CD4-positive, alpha-beta T cell treated with Interleukin-21 for 1 hour (primary cell): ENCODE data around the gene TSC22D1.
"Not testable (repeated sequence)": the region's sequence is repeated elsewhere in the genome, so short reads cannot be mapped to it uniquely, and the experiment has no call there.

Experiments
- DNase-seq: peaks from one replicate; pipeline ENCODE4 v3.0.0-alpha.2; 2020

Gene TSC22D1

GRCh38 chr13:44498969-44499368 is 77.2 kb downstream of the TSC22D1 start:
- no peak for DNase-seq

- DNase-seq, result no peak
Observed at GRCh38 chr13:44498502-44498901, 77.6 kb downstream of the TSC22D1 start.

- no peak for DNase-seq
Observed at GRCh38 chr13:44497801-44498200, 78.3 kb downstream of the TSC22D1 start.

- DNase-seq, result no peak
Observed at GRCh38 chr13:44493213-44493812, 82.8 kb downstream of the TSC22D1 start.

GRCh38 chr13:44489751-44490150 is 86.4 kb downstream of the TSC22D1 start:
- DNase-seq, result no peak

GRCh38 chr13:44487989-44488388 is 88.1 kb downstream of the TSC22D1 start:
- no peak for DNase-seq

GRCh38 chr13:44484562-44485138 is 91.5 kb downstream of the TSC22D1 start:
- DNase-seq, result no peak

- no peak for DNase-seq
Observed at GRCh38 chr13:44474122-44474910, 101.8 kb downstream of the TSC22D1 start.

GRCh38 chr13:44471686-44472085 is 104.4 kb downstream of the TSC22D1 start:
- DNase-seq, result no peak

GRCh38 chr13:44470638-44471562 is 105.2 kb downstream of the TSC22D1 start:
- peak; percentile 27 for DNase-seq

GRCh38 chr13:44468874-44469273 is 107.3 kb downstream of the TSC22D1 start:
- no peak for DNase-seq

GRCh38 chr13:44465318-44465717 is 110.8 kb downstream of the TSC22D1 start:
- DNase-seq, result no peak

GRCh38 chr13:44464471-44464870 is 111.7 kb downstream of the TSC22D1 start:
- no peak for DNase-seq

- DNase-seq, result no peak
Observed at GRCh38 chr13:44463759-44464158, 112.4 kb downstream of the TSC22D1 start.

GRCh38 chr13:44459674-44460073 is 116.5 kb downstream of the TSC22D1 start:
- DNase-seq, result no peak

GRCh38 chr13:44458313-44458975 is 117.7 kb downstream of the TSC22D1 start:
- DNase-seq, result no peak

- not testable (repeated sequence) for DNase-seq
Observed at GRCh38 chr13:44456212-44456611, 119.9 kb downstream of the TSC22D1 start.

GRCh38 chr13:44455769-44456168 is 120.4 kb downstream of the TSC22D1 start:
- DNase-seq, result no peak

- DNase-seq, result no peak
Observed at GRCh38 chr13:44453881-44454280, 122.2 kb downstream of the TSC22D1 start.

- DNase-seq, result no peak
Observed at GRCh38 chr13:44453069-44453468, 123.1 kb downstream of the TSC22D1 start.

GRCh38 chr13:44452418-44452817 is 123.7 kb downstream of the TSC22D1 start:
- DNase-seq, result no peak

GRCh38 chr13:44451651-44452050 is 124.5 kb downstream of the TSC22D1 start:
- no peak for DNase-seq

- DNase-seq, result no peak
Observed at GRCh38 chr13:44451126-44451525, 125.0 kb downstream of the TSC22D1 start.
